Osteoblast (primary cell): ENCODE measurements around the gene CTAG1B. TPM values are rescaled to one million over a fixed set of nuclear protein-coding genes. Genes with fewer than 3 reads are reported as not detected.
"Not testable (repeated sequence)": the region's sequence is repeated elsewhere in the genome, so short reads cannot be mapped to it uniquely, and the experiment has no call there.

Experiments
- DNase-seq: peaks from one replicate; pipeline ENCODE4 v3.0.0; 2011; ENCODE audit warnings: low spot score, mixed read lengths; ENCODE audit not compliant: insufficient read length; ENCODE audit errors: missing footprints
- H2AFZ ChIP-seq: 2 replicates; pipeline ENCODE4 v1.6.0; 2011; ENCODE audit warnings: mild to moderate bottlenecking, low read length
- H3K27ac ChIP-seq: 2 replicates; pipeline ENCODE4 v1.5.1; 2011; ENCODE audit warnings: mild to moderate bottlenecking, low read depth, low read length, moderate library complexity
- H3K27me3 ChIP-seq: 2 replicates; pipeline ENCODE4 v1.6.0; 2012; ENCODE audit warnings: mild to moderate bottlenecking, control low read depth, inconsistent platforms, low read length, moderate library complexity; ENCODE audit not compliant: insufficient read depth
- H3K36me3 ChIP-seq: 2 replicates; pipeline ENCODE4 v1.5.1; 2011; ENCODE audit warnings: mild to moderate bottlenecking, low read length, control low read depth, moderate library complexity; ENCODE audit not compliant: insufficient read depth
- H3K4me1 ChIP-seq: 2 replicates; pipeline ENCODE4 v1.5.1; 2011; ENCODE audit warnings: mild to moderate bottlenecking, low read length, control low read depth, moderate library complexity; ENCODE audit not compliant: insufficient read depth
- H3K4me2 ChIP-seq: 2 replicates; pipeline ENCODE4 v1.6.0; 2011; ENCODE audit warnings: mild to moderate bottlenecking, low read length; ENCODE audit not compliant: insufficient read depth
- H3K4me3 ChIP-seq: fragments of 200-600 bp; sonication (generic); 3 replicates; pipeline ENCODE4 v1.5.1; 2012; ENCODE audit warnings: mild to moderate bottlenecking, low read length, inconsistent platforms; ENCODE audit not compliant: insufficient read depth
- H3K79me2 ChIP-seq: 2 replicates; pipeline ENCODE4 v1.6.0; 2012; ENCODE audit warnings: mild to moderate bottlenecking, low read length, control low read depth, inconsistent platforms; ENCODE audit not compliant: insufficient read depth
- H3K9me3 ChIP-seq: 2 replicates; pipeline ENCODE4 v1.5.1; 2011; ENCODE audit warnings: low read depth, low read length, control low read depth
- H4K20me1 ChIP-seq: 2 replicates; pipeline ENCODE4 v1.6.0; 2012; ENCODE audit warnings: mild to moderate bottlenecking, low read length, control low read depth; ENCODE audit not compliant: insufficient read depth
- total RNA-seq: library from RNA; depleted of rRNA; stranded (reverse); fragments of >200 nt; gene quantifications from 2 replicates; pipeline ENCODE4 v1.2.3, GENCODE V29; 2012
- TF ChIP-seq, protein P1 (sequence below): IDR thresholded peaks from 2 replicates; pipeline ENCODE4 v1.5.1; 2011; ENCODE audit warnings: mild to moderate bottlenecking, low read depth, low read length, moderate library complexity; ENCODE audit errors: extremely low read depth

The CTAG1B gene
- not detected in 2 replicates for total RNA-seq

DNA sequence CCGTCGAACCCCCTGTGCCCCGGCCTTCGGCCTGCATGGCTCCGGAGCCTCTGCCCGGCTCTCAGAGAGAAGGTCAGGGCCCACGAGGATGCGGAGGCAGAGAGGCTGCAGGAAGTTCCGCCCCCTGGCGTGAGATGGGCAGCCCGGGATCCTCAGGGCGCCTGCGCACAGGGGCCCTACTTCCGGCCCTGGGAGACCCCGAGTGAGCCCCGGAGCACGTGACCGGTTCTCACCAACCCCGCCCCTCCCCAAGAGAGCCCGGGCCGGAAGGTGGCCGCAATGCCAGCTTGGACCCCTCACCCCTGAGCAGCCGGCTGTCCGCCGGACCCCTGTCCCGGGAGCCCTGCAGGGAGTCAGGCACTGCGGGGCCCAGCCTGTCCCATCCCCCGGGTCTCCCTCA is at the start of gene CTAG1B:
CTAG1B (minus strand) TSS at position 101 of the 400 bp plus-strand sequence; CDS start at position 37, 64 bp downstream.
- H3K4me1 ChIP-seq, H3K27me3 ChIP-seq, H3K4me2 ChIP-seq, H3K27ac ChIP-seq, H4K20me1 ChIP-seq, H2AFZ ChIP-seq, DNase-seq, H3K36me3 ChIP-seq, H3K9me3 ChIP-seq, H3K4me3 ChIP-seq, H3K79me2 ChIP-seq: not testable (repeated sequence)

DNA sequence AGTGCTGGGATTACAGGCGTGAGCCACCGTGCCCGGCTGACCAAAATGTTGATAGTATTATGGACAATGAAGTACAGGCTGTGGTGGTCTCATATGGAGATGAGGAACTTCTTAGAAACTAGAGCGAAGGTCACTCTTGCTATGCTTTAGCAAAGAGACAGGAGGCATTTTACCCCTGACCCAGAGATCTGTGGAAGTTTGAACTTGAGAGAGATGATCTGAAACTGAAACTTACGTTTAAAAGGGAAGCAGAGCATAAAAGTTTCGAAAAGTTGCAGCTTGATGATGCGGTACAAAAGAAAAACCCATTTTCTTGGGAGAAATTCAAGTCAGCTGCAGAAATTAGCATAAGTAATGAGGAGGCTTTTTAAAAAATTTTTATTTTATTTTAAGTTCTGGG is 42.8 kb upstream of the CTAG1B start:
- no peaks in the 10 kb centered on the region for H3K79me2 ChIP-seq
- H3K27me3 ChIP-seq, result no peaks in the 10 kb centered on the region
- H2AFZ ChIP-seq, result no peak overlapping the region
- no peaks in the 10 kb centered on the region for H3K4me1 ChIP-seq
- no peaks in the 10 kb centered on the region for H4K20me1 ChIP-seq
- H3K27ac ChIP-seq, result no peak overlapping the region
- H3K9me3 ChIP-seq, result no peaks in the 10 kb centered on the region
- DNase-seq, result no peak
- no peak overlapping the region for H3K4me2 ChIP-seq
- no peak overlapping the region for H3K4me3 ChIP-seq
- H3K36me3 ChIP-seq, result no peaks in the 10 kb centered on the region
- TF ChIP-seq, protein P1, sequence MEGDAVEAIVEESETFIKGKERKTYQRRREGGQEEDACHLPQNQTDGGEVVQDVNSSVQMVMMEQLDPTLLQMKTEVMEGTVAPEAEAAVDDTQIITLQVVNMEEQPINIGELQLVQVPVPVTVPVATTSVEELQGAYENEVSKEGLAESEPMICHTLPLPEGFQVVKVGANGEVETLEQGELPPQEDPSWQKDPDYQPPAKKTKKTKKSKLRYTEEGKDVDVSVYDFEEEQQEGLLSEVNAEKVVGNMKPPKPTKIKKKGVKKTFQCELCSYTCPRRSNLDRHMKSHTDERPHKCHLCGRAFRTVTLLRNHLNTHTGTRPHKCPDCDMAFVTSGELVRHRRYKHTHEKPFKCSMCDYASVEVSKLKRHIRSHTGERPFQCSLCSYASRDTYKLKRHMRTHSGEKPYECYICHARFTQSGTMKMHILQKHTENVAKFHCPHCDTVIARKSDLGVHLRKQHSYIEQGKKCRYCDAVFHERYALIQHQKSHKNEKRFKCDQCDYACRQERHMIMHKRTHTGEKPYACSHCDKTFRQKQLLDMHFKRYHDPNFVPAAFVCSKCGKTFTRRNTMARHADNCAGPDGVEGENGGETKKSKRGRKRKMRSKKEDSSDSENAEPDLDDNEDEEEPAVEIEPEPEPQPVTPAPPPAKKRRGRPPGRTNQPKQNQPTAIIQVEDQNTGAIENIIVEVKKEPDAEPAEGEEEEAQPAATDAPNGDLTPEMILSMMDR, result no peak

DNA sequence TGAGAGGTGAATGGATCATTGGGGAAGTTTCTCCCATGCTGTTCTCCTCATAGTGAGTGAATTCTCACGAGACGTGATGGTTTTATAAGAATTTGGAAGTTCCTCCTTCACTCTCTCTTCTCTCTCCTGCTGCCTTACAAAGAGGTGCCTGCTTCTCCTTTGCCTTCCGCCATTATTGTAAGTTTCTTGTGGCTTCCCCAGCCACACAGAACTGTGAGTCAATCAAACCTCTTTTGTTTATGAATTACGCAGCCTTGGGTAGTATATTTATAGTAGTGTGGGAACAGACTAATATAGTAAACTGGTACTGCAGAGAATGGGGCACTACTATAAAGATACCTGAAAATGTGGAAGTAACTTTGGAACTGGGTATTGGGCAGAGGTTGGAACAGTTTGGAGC is 42.1 kb upstream of the CTAG1B start:
- H3K27ac ChIP-seq, result no peak overlapping the region
- no peaks in the 10 kb centered on the region for H3K27me3 ChIP-seq
- TF ChIP-seq, protein P1, result no peak
- no peaks in the 10 kb centered on the region for H3K4me1 ChIP-seq
- no peak overlapping the region for H3K4me3 ChIP-seq
- H3K4me2 ChIP-seq, result no peak overlapping the region
- no peaks in the 10 kb centered on the region for H3K79me2 ChIP-seq
- no peaks in the 10 kb centered on the region for H3K9me3 ChIP-seq
- no peaks in the 10 kb centered on the region for H4K20me1 ChIP-seq
- no peak for DNase-seq
- no peak overlapping the region for H2AFZ ChIP-seq
- H3K36me3 ChIP-seq, result no peaks in the 10 kb centered on the region

- Histone ChIP-seq H3K36me3 (no peaks in the 10 kb centered on the region), H3K4me1 (no peaks in the 10 kb centered on the region), H3K9me3 (no peaks in the 10 kb centered on the region), H3K79me2 (no peaks in the 10 kb centered on the region), H3K27ac (no peak overlapping the region), H2AFZ (no peak overlapping the region), H4K20me1 (no peaks in the 10 kb centered on the region), H3K4me2 (no peak overlapping the region), H3K27me3 (no peaks in the 10 kb centered on the region), H3K4me3 (no peak overlapping the region)
- TF ChIP-seq, protein P1, result no peak
- no peak for DNase-seq
These were observed 41.5 kb upstream of the CTAG1B start for GRCh38 chrX:154660541-154660940.
